ENCODE measurements around the gene ZSWIM5.
"Not testable (repeated sequence)": the region's sequence is repeated elsewhere in the genome, so short reads cannot be mapped to it uniquely, and the experiment has no call there.

Gene ZSWIM5

GRCh38 chr1:44977372-44977771 is 229.0 kb downstream of the ZSWIM5 start:
- not testable (repeated sequence) for H3K27ac Mint-ChIP-seq, DNase-seq, H3K27me3 Mint-ChIP-seq, H3K4me3 Mint-ChIP-seq, H3K9me3 Mint-ChIP-seq
- H3K36me3 Mint-ChIP-seq (ENCODE audit: low read depth) = peaks cover 87% of the 10 kb centered on the region
- H3K4me1 Mint-ChIP-seq (ENCODE audit: low read depth) = peaks cover 12% of the 10 kb centered on the region

GRCh38 chr1:44976252-44976651 is 230.2 kb downstream of the ZSWIM5 start:
- no peak overlapping the region for H3K27ac Mint-ChIP-seq
- H3K4me1 Mint-ChIP-seq (ENCODE audit: low read depth) = peaks cover 10% of the 10 kb centered on the region
- H3K9me3 Mint-ChIP-seq = no peaks in the 10 kb centered on the region
- no peak overlapping the region for H3K4me3 Mint-ChIP-seq
- no peak for DNase-seq
- H3K36me3 Mint-ChIP-seq (ENCODE audit: low read depth) = peaks cover 89% of the 10 kb centered on the region
- no peaks in the 10 kb centered on the region for H3K27me3 Mint-ChIP-seq

- peaks cover 85% of the 10 kb centered on the region for H3K36me3 Mint-ChIP-seq (ENCODE audit: low read depth)
- H3K27ac Mint-ChIP-seq = no peak overlapping the region
- DNase-seq = no peak
- no peak overlapping the region for H3K4me3 Mint-ChIP-seq
- no peaks in the 10 kb centered on the region for H3K27me3 Mint-ChIP-seq
- peaks cover 12% of the 10 kb centered on the region for H3K4me1 Mint-ChIP-seq (ENCODE audit: low read depth)
- H3K9me3 Mint-ChIP-seq = no peaks in the 10 kb centered on the region
Observed at GRCh38 chr1:44973645-44974044, 232.8 kb downstream of the ZSWIM5 start.

- DNase-seq = no peak
- H3K27me3 Mint-ChIP-seq = no peaks in the 10 kb centered on the region
- H3K9me3 Mint-ChIP-seq = no peaks in the 10 kb centered on the region
- H3K4me1 Mint-ChIP-seq (ENCODE audit: low read depth) = peaks cover 10% of the 10 kb centered on the region
- no peak overlapping the region for H3K27ac Mint-ChIP-seq
- H3K4me3 Mint-ChIP-seq = no peak overlapping the region
- H3K36me3 Mint-ChIP-seq (ENCODE audit: low read depth) = peaks cover 70% of the 10 kb centered on the region
Observed at GRCh38 chr1:44970317-44970716, 236.1 kb downstream of the ZSWIM5 start.

All from activated T-cell treated with anti-CD3 and anti-CD28 coated beads, Interleukin-2, amount 50 U/mL, for 24 hours (primary cell).